ENCODE measurements around the gene BDH2. TPM values are rescaled to one million over a fixed set of nuclear protein-coding genes. Genes with fewer than 3 reads are reported as not detected.

BDH2 gene
- polyA plus RNA-seq, 3 donors: 19.8 to 97.2 (median 35.1) TPM

- H3K27ac ChIP-seq (ENCODE audit: low read depth, low read length): no peak overlapping the region
- WGBS, 3 donors: 51 to 68% (median 65%) methylated on average over 3 of the region's 3 CpGs
Measured at GRCh38 chr4:103091601-103092223, 7.9 kb downstream of the BDH2 start.

GRCh38 chr4:103089481-103089880 lies 10.2 kb downstream of the BDH2 start:
- no peak overlapping the region for H3K27ac ChIP-seq (ENCODE audit: low read depth, low read length)
- WGBS, 3 donors: 75 to 83% (median 78%) methylated on average over 2 of the region's 2 CpGs

DNA sequence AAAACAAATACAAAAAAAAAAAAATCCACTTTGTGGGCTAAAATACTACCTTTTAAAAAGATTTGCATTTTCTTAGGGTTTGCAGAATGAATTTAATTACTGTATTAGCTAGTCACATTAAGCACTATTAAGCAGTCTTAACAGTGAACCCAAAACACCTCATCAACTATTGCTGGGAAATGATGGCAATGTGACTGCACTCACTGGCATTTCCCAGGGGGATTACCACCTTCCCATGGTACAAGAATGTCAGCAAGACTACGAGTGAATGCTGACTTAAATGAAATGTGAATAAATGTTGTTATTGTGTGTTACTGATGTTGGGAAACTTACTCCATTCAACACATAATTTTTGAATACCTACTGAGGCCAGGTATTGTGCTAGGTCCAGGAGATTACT lies 13.1 kb downstream of the BDH2 start:
- no peak overlapping the region for H3K27ac ChIP-seq (ENCODE audit: low read depth, low read length)
- 76 to 85% (median 81%) methylated on average over 1 of the region's 1 CpG for WGBS, 3 donors

DNA sequence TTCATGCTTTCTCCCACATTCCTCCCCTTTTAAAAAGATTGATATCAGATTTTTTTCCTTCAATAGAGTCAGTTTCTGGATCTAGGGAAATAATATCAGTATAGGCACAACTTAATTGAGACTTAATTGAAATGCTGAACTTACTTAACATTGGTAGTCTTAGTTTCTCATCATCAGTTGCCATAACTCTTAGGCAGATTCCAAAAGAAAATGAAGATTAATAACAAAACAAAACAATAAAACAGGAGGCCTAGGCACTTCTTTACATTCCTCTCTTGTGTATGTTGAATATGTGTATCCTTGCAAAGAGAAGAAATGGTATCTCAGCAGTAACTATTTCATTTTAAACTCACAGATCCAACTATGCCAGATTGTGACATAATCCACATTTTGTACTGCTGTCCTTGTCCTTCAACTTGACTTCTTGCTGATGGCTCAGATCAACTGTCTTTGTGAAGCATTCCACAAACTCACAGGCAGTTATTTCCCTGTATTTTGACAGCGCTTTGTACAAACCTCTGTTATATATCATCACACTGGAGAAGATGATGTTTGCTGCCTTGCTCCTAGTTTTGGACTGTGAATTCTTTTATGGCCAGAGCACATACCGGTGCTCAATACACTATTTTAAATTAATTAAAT lies 14.0 kb downstream of the BDH2 start:
- WGBS, 3 donors: 92 to 95% (median 95%) methylated on average over 2 of the region's 2 CpGs
- no peak overlapping the region for H3K27ac ChIP-seq (ENCODE audit: low read depth, low read length)

GRCh38 chr4:103079621-103080020 lies 20.0 kb downstream of the BDH2 start:
- no peak overlapping the region for H3K27ac ChIP-seq (ENCODE audit: low read depth, low read length)
- WGBS, 3 donors: 89 to 96% (median 94%) methylated on average over 1 of the region's 1 CpG

DNA sequence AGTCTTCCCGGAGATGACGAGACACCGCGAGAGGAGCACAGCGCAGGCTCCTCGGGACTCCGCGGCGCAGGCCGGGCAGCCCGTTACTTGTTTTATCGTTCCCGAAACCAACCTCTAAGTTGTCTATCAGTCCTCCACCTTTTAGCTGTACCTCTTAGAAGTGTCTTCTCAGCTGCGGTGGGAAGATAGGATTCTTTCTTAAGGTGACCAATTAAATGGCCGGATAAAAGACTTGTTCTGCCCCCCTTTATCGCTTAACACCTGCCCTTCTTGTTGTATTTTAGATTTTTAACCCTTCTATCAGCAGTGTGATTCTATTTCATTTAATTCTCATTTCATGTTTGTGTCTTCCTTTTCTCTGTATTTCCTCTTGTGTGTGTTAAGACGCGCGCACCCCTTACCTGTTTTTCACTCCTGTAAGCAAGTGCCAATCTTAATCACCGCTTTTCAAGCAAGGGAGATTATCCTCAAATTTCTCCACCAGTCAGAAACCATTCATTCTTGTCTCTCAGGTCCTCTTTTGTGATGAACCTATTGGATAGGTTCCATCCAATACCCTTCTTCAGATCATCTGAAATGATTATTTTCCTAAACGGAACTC lies 22.8 kb downstream of the BDH2 start, which contains the start of gene SLC9B2:
SLC9B2 (minus strand) TSS at position 15 of the 601 bp plus-strand sequence. CDS start 9,211 bp downstream, outside the sequence.
- 15 to 22% (median 16%) methylated on average over 21 of the region's 21 CpGs for WGBS, 3 donors

DNA sequence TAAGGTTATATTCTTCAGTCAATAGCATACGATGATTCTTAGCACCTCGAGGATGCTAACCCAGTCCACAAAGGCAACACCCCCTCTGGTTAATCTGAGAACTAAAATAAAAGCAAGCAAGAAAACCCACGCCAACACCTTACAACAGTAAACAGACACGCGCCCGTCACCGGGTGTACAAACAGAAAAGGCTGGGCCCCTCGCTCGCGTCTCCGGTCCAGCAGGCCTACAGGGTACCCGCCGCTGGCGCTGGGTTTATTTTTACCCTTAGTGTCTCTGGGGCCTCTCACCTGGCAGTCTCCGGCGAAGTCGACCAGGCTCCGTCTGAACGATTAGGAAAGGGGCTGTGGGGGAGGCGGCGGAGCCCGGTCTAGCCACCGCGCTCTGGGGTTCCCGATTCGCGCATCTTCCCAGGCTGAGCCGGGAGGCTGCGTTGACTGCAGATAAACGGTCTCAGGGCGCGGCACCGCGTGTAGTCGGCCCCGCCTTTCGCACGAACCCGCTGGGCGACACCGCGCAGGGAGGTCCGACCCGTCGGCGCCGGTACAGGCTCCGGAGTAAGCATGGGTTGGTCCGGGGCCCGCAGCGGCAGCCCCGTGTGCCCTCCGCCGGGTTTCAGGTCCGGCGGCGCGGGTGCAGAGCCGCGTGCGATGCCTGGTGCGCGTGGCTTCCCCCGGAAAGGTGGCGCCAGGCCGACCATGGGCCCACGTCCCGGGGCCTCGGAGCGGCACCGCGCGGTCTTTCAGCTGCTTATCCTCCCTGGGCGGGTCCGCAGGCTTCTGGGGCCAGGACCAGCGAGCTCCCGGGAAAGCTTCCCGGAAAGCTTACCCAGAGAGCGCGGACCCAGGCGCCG lies 23.5 kb downstream of the BDH2 start:
- 0 to 1% (median 1%) methylated on average over 79 to 82 of the region's 82 CpGs for WGBS, 3 donors
- peak overlapping the region; percentile 73 for H3K27ac ChIP-seq (ENCODE audit: low read depth, low read length)

More for the DNA sequence above, 22.8 kb downstream of the BDH2 start, which contains the start of gene SLC9B2:
- peak within 1 kb of the TSS; percentile 73 for H3K27ac ChIP-seq (ENCODE audit: low read depth, low read length)

DNA sequence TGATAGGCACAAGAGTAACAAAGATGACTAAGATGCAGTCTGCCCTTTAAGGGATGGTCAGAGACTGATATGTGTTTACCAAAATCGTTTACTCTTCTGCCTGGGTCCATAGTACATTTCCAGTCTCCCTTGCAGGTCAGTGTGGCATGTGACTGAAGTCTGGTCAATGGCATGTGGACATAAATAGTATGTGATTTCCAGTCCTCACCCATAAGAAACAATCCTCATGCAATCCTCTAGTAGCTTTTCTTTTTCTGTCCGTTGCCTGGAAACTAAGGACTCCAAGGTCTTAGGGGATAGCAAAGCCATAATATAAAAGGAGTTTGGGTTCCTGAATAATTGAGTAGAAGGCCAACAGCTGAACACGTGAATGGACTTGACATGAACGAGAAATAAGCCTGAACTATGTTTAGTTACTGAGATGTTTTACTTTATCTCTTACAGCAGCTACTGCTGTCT lies 24.2 kb downstream of the BDH2 start:
- WGBS, 3 donors: 7 to 45% (median 19%) methylated on average over 4 of the region's 4 CpGs
- H3K27ac ChIP-seq (ENCODE audit: low read depth, low read length): no peak overlapping the region

DNA sequence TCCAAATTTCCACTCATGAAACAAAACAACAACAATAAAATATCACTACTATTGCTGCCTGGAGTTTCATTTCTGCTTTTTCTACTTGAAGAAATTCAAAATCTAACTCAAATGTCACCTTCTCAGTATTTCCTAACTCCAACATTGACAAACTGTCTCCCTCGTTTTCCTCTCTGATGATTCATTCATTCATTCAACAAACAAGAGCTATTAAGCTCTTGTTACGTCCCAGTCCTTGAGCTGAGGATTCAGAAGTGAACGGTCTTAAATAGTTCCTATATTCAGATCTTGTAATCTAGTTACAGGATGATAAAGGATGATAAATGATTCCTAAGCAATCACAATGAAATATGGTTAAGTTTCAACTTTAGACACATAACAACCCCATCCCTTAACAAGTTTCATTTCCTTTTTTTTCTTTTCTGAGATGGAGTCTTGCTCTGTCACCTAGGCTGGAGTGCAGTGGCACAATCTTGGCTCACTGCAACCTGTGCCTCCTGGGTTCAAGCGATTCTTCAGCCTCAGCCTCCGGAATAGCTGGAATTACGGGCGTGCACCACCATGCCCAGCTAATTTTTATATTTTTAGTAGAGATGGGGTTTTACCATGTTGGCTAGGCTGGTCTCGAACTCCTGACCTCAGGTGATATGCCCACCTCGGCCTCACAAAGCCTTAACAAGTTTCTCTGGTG lies 24.7 kb downstream of the BDH2 start:
- H3K27ac ChIP-seq (ENCODE audit: low read depth, low read length): no peak overlapping the region
- WGBS, 3 donors: 85 to 93% (median 87%) methylated on average over 9 of the region's 9 CpGs

DNA sequence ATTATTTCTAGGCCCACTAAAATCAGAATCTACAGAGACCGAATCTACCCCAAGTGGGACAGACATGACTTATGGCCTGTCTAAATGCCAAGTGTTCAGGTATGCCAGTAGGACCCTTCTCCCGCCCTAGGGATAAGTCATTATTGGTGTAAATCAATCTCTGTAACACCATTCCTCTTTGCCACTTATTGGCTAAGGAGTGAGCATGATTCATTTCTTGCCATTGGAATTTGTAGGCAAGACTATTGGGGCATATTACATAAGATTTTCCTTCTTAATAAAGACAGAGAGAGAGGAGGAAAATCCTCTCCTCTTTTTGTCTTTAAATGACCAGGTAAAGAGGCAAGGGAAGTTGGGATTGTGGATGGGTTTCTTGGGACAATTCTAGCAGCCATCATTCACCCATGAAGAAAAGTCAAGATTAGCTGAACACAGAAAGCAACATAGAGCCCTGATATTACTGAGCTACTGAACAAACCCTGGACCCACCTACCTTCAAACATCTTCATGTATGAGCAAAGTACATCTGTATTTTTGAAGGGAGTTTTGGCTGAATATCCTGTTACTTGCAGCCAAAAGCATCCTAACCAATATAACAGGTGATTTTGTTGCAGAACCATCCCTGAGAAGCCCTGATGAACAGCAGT lies 25.7 kb downstream of the BDH2 start:
- 92 to 97% (median 97%) methylated on average over 2 of the region's 2 CpGs for WGBS, 3 donors
- no peak overlapping the region for H3K27ac ChIP-seq (ENCODE audit: low read depth, low read length)

DNA sequence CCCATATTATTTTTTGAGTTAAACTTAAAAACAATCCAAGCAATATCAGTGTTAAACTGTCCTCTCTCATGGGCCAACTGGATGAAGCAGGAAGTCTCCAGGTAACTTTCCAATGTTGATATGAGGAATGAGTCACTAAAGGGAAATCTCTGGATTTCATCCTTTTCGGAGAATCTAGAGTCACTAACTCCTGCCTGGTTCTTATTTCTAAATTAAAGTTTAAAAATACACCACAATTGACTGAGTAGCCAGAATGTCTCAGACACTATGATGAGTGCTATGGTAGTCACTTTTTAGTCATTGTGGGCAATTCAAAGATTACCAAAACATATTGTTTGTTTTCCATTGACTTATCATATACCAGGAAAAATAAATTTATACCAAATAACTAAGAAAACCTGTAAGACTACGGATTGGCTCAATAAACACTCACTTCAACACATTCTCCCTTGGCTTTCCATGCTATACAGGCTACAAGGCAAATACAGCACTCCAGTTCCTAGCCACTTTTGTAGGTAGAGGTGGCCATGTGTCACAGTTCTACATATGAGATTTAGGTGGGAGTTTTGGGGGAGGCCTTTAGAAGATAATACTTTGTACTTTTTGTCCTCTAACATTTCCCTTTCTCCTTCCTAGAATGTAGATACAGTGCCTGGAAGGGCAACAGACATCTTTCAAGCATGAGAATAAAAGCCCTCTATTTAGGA lies 31.6 kb downstream of the BDH2 start:
- H3K27ac ChIP-seq (ENCODE audit: low read depth, low read length): no peak overlapping the region
- 78 to 92% (median 90%) methylated on average over 2 of the region's 2 CpGs for WGBS, 3 donors

GRCh38 chr4:103060453-103061148 lies 39.0 kb downstream of the BDH2 start:
- 97 to 100% (median 98%) methylated on average over 2 of the region's 2 CpGs for WGBS, 3 donors

DNA sequence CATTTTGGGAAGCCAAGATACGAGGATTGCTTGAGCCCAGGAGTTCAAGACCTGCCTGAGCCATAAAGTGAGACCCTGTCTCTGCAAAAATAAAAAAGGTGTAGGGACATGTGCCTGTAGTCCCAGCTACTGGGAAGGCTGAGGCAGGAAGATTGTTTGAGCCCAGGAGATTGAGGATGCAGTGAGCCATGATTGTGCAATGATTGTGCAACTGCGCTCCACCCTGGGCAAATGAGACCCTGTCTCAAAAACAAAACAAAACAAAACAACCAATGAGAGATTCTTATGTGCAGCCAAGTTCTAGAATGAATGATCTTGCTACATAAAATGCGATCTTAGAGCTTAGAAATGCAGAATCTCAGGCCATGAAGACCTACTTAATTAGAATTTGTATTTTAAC lies 45.6 kb downstream of the BDH2 start:
- WGBS, 3 donors: 88 to 94% (median 89%) methylated on average over 3 of the region's 3 CpGs
- no peak overlapping the region for H3K27ac ChIP-seq (ENCODE audit: low read depth, low read length)

More at GRCh38 chr4:103060453-103061148, 39.0 kb downstream of the BDH2 start:
- H3K27ac ChIP-seq (ENCODE audit: low read depth, low read length): no peak overlapping the region

GRCh38 chr4:103052779-103053178 lies 46.9 kb downstream of the BDH2 start:
- 80 to 87% (median 82%) methylated on average over 3 of the region's 3 CpGs for WGBS, 3 donors

GRCh38 chr4:103052145-103052544 lies 47.5 kb downstream of the BDH2 start:
- no peak overlapping the region for H3K27ac ChIP-seq (ENCODE audit: low read depth, low read length)
- WGBS, 3 donors: 96 to 98% (median 97%) methylated on average over 3 of the region's 3 CpGs

More at GRCh38 chr4:103052779-103053178, 46.9 kb downstream of the BDH2 start:
- H3K27ac ChIP-seq (ENCODE audit: low read depth, low read length): no peak overlapping the region

DNA sequence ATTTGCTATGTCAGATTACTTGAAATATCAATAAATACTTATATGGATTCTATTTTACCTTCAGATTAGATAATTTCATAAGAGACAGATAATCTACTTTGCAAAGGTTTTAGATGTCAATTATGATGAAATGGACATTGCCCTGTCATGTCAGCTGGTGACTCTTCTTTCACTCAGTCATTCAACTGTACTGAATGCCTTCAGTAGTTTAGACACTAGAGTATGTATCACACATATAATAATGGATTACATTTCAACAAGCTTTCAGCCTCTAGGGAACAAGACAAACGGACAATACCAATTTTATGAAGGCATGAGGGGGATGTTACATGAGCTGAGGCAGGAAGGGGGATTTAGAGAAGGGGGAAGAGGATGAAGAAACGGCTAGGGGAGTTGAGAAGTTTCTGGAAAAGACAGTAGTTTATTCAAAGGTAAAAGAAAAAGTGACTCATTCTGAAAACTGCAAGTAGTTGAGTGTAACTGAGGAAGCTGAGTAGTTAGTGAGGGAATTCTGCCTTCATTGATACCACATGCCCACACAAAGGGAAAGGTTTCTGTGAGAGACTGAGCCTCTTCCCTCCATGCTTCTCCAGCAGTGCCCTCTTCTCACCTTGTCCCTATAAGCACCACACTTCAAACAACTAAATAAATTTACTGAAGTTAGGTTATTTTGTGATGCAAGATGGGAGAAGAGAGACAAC lies 48.7 kb downstream of the BDH2 start:
- 33 to 41% (median 37%) methylated on average over 2 of the region's 2 CpGs for WGBS, 3 donors
- H3K27ac ChIP-seq (ENCODE audit: low read depth, low read length): no peak overlapping the region

Measured in adipose tissue (tissue), 3 donors.